Small intestine (tissue), 7 donors: ENCODE results near the gene TMEM14A. TPM values are rescaled to one million over a fixed set of nuclear protein-coding genes. Genes with fewer than 3 reads are reported as not detected.
"Not testable (repeated sequence)": the region's sequence is repeated elsewhere in the genome, so short reads cannot be mapped to it uniquely, and the experiment has no call there.

Experiments
- DNase-seq, 2 donors: peaks; one replicate each; pipeline versions ENCODE4 v3.0.0 to v3.0.0-alpha.2; 2013
- FAIRE-seq: peaks from 2 replicates; lab custom pipeline; 2012; peaks lifted over from hg19 to GRCh38; lab: Jason Lieb, UNC
- H3K27ac ChIP-seq, 3 donors: one replicate each; pipeline ENCODE4 v1.5.1; 2013; ENCODE audit warnings: low read length in 2 of 3, mild to moderate bottlenecking in 2 of 3, control low read depth in 1 of 3, inconsistent platforms in 1 of 3, low read depth in 1 of 3, moderate library complexity in 1 of 3
- H3K27me3 ChIP-seq, 3 donors: one replicate each; pipeline ENCODE4 v1.6.1; 2013; ENCODE audit warnings: low read length in 3 of 3, inconsistent platforms in 1 of 3; ENCODE audit not compliant: control insufficient read depth in 3 of 3, insufficient read depth in 3 of 3
- H3K36me3 ChIP-seq, 3 donors: one replicate each; pipeline ENCODE4 v1.6.1; 2013; ENCODE audit warnings: low read length in 3 of 3, inconsistent platforms in 1 of 3, low read depth in 1 of 3, mild to moderate bottlenecking in 1 of 3, moderate library complexity in 1 of 3; ENCODE audit not compliant: control insufficient read depth in 3 of 3, insufficient read depth in 2 of 3
- H3K4me1 ChIP-seq, 3 donors: one replicate each; pipeline ENCODE4 v1.6.1; 2013; ENCODE audit warnings: low read length in 2 of 3, inconsistent platforms in 1 of 3, low read depth in 1 of 3, mild to moderate bottlenecking in 1 of 3, moderate library complexity in 1 of 3; ENCODE audit not compliant: control insufficient read depth in 3 of 3, insufficient read depth in 2 of 3
- H3K4me3 ChIP-seq, 3 donors: one replicate each; pipeline ENCODE4 v1.5.1; 2013; ENCODE audit warnings: low read length in 3 of 3, control low read depth in 1 of 3, inconsistent platforms in 1 of 3, low read depth in 1 of 3, mild to moderate bottlenecking in 1 of 3, moderate library complexity in 1 of 3
- H3K9me3 ChIP-seq, 2 donors: one replicate each; pipeline ENCODE4 v1.6.1; 2013; ENCODE audit warnings: low read depth in 1 of 2, low read length in 1 of 2; ENCODE audit not compliant: control insufficient read depth in 2 of 2, insufficient read depth in 1 of 2
- WGBS, 3 donors: extraction: QIAGEN DNeasy Blood & Tissue Kit; methylation state at CpG; one replicate each; pipeline ENCODE4 v1.1.7; 2013; 5-methylcytosine and 5-hydroxymethylcytosine counted together
- polyA plus RNA-seq, 4 donors: library from polyadenylated mRNA; stranded (reverse) in 3 of 4; unstranded in 1 of 4; fragments of 200-250 nt in 3 of 4; fragments of 120-200 nt in 1 of 4; gene quantifications; one replicate each; pipeline versions ENCODE4 v1.2.1 to v1.2.3, GENCODE V29; 2013
- donor health status: healthy with polysubstance abuse.
- donor health status: control.
- donor health status: control.
- donor health status: Bipolar disorder and iron deficiency.
- donor health status: healthy.

The TMEM14A gene
- polyA plus RNA-seq, 4 donors: 26.7 to 52.2 (median 36.7) TPM

- WGBS, 3 donors: 52 to 71% (median 66%) methylated on average over 3 of the region's 3 CpGs
- no peaks in the 10 kb centered on the region for H3K4me1 ChIP-seq
- H3K36me3 ChIP-seq: no peaks in the 10 kb centered on the region
- no peak overlapping the region for H3K4me3 ChIP-seq
- DNase-seq (peak; percentile 41 to 53), FAIRE-seq (no peak)
- no peak overlapping the region for H3K27ac ChIP-seq
- H3K9me3 ChIP-seq: peaks cover 0 to 13% of the 10 kb centered on the region in 2 donors
- H3K27me3 ChIP-seq: no peaks in the 10 kb centered on the region
Observed at GRCh38 chr6:52707963-52708680, 37.2 kb downstream of the TMEM14A start.

- FAIRE-seq (no peak), DNase-seq (no peak)
- WGBS, 3 donors: 73 to 87% (median 78%) methylated on average over 2 of the region's 2 CpGs
- Histone ChIP-seq H3K27ac (no peak overlapping the region), H3K27me3 (no peaks in the 10 kb centered on the region), H3K36me3 (no peaks in the 10 kb centered on the region), H3K4me3 (no peak overlapping the region), H3K4me1 (no peaks in the 10 kb centered on the region), H3K9me3 (peaks cover 0 to 4% of the 10 kb centered on the region in 2 donors)
Observed at GRCh38 chr6:52712136-52712535, 41.2 kb downstream of the TMEM14A start.

DNA sequence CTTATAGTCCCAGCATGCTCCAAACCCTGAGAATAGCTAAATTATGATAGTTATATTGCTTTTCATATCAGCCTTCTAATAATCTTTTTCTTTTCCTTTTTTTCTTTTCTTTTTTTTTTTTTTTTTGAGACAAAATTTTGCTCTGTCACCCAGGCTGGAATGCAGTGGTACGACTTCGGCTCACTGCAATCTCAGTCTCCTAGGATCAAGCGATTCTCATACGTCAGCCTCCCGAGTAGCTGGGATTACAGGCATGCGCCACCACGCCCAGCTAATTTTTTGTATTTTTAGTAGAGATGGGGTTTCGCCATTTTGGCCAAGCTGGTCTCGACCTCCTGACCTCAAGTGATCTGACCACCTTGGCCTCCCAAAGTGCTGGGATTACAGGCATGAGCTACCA, 43.8 kb downstream of the TMEM14A start:
- WGBS, 3 donors: 94 to 97% (median 97%) methylated on average over 9 of the region's 9 CpGs
- not testable (repeated sequence) for DNase-seq, H3K4me3 ChIP-seq, H3K27ac ChIP-seq, H3K9me3 ChIP-seq, H3K27me3 ChIP-seq, H3K36me3 ChIP-seq, H3K4me1 ChIP-seq, FAIRE-seq

DNA sequence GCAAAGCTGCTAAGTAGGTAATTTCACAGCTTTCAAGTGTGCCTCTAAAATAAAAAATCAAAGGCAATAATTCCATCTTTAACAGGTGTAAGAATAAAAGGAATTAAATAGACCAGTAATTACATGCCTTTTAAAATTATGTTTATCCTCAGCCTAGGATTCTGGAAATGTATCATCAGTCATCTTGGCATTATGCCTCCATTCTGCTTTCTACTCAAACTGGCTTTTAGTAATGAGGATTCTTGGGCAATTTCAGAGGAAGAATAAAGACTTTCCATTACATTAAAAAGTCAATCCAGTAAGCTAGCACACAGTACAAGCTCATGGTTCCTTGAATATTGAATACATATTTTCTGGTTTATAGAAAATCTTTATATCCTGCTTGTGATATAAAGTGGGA, 47.6 kb downstream of the TMEM14A start:
- DNase-seq (no peak), FAIRE-seq (no peak)
- H3K4me1 ChIP-seq: no peaks in the 10 kb centered on the region
- no peaks in the 10 kb centered on the region for H3K27me3 ChIP-seq
- H3K9me3 ChIP-seq: no peaks in the 10 kb centered on the region
- no peak overlapping the region for H3K4me3 ChIP-seq
- no peaks in the 10 kb centered on the region for H3K36me3 ChIP-seq
- no peak overlapping the region for H3K27ac ChIP-seq

- H3K4me1 ChIP-seq: peaks cover 0 to 15% (median 0%) of the 10 kb centered on the region in 3 donors
- WGBS, 3 donors: 70 to 82% (median 74%) methylated on average over 2 of the region's 2 CpGs
- H3K4me3 ChIP-seq: no peak overlapping the region
- H3K27me3 ChIP-seq: no peaks in the 10 kb centered on the region
- FAIRE-seq (no peak), DNase-seq (no peak)
- no peak overlapping the region for H3K27ac ChIP-seq
- no peaks in the 10 kb centered on the region for H3K9me3 ChIP-seq
- no peaks in the 10 kb centered on the region for H3K36me3 ChIP-seq
Observed at GRCh38 chr6:52720321-52720720, 49.4 kb downstream of the TMEM14A start.

- Histone ChIP-seq H3K4me3 (no peak overlapping the region), H3K27me3 (no peaks in the 10 kb centered on the region), H3K36me3 (no peaks in the 10 kb centered on the region), H3K27ac (peak overlapping the region in 2 of 3 donors; percentile 43 to 82), H3K4me1 (peaks cover 0 to 30% (median 2%) of the 10 kb centered on the region in 3 donors), H3K9me3 (no peaks in the 10 kb centered on the region)
- FAIRE-seq (no peak), DNase-seq (peak; percentile 63 to 67)
- 39 to 60% (median 52%) methylated on average over 2 of the region's 2 CpGs for WGBS, 3 donors
Observed at GRCh38 chr6:52724042-52724405, 53.1 kb downstream of the TMEM14A start.

DNA sequence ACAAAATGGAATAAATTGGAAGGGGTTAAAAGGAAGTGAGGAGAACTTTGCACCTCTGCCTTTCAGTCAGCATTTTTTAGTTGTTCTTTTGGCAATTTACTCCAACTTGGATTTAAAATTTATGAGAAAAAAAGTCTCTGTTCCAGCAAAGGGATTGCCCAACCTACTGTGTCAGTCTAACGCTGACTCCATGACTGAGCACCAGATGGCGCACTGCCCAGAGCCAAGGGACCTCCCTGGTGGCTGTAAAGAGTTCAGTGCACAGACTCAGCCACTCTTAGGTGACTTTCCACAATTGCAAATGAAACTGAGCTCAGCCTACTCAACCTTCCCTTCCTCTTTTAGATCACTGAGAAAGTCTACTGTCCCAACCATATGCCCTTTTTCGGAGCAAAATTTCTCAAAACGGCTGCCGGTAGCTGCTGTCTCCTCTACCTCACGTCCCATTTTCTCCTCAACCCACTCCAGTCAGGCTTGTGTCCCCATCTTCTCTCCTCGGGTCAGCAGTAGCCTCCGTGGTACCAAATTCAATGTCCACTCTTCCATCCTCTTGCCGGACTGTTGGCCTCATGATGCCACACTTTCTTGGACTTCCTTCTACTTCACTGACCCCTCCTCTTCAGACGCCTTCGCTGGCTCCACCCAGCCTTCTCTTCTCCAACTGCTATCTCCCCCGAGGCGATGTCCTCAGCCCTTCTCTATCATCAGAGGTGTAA, 53.7 kb downstream of the TMEM14A start:
- peak; percentile 86 to 87 for DNase-seq
- peaks cover 0 to 33% (median 2%) of the 10 kb centered on the region in 3 donors for H3K4me1 ChIP-seq
- WGBS, 3 donors: 49 to 65% (median 56%) methylated on average over 13 of the region's 13 CpGs
- no peaks in the 10 kb centered on the region for H3K36me3 ChIP-seq
- H3K27me3 ChIP-seq: no peaks in the 10 kb centered on the region
- peak overlapping the region; percentile 72 to 90 (median 82) for H3K27ac ChIP-seq
- no peaks in the 10 kb centered on the region for H3K9me3 ChIP-seq
- FAIRE-seq: no peak
- no peak overlapping the region for H3K4me3 ChIP-seq

DNA sequence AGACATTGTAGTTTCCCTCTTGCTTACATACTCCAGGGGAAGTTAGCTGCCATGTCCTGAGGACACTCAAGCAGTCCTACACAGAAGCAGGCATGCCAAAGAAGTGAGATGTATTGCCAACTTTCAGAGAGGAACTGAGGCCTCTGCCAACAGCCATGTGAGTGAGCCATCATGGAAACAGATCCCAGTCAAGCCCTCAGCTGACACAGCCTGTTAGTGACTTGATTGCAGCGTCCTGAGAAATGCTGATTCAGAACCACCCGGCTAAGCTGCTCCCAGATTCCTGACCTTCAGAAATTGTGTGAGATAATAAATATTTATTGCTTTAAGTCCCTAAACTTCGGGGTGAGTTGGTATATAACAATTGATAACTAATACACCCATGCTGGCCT, 54.2 kb downstream of the TMEM14A start:
- H3K4me3 ChIP-seq: no peak overlapping the region
- no peak for FAIRE-seq
- DNase-seq: peak; percentile 89 to 93
- peaks cover 0 to 37% (median 2%) of the 10 kb centered on the region in 3 donors for H3K4me1 ChIP-seq
- no peaks in the 10 kb centered on the region for H3K9me3 ChIP-seq
- 15 to 49% (median 26%) methylated on average over 3 of the region's 3 CpGs for WGBS, 3 donors
- no peaks in the 10 kb centered on the region for H3K27me3 ChIP-seq
- H3K27ac ChIP-seq: peak overlapping the region; percentile 72 to 90 (median 82)
- H3K36me3 ChIP-seq: no peaks in the 10 kb centered on the region
